Measurements from ENCODE around the gene ITFG2.

Gene ITFG2

DNA sequence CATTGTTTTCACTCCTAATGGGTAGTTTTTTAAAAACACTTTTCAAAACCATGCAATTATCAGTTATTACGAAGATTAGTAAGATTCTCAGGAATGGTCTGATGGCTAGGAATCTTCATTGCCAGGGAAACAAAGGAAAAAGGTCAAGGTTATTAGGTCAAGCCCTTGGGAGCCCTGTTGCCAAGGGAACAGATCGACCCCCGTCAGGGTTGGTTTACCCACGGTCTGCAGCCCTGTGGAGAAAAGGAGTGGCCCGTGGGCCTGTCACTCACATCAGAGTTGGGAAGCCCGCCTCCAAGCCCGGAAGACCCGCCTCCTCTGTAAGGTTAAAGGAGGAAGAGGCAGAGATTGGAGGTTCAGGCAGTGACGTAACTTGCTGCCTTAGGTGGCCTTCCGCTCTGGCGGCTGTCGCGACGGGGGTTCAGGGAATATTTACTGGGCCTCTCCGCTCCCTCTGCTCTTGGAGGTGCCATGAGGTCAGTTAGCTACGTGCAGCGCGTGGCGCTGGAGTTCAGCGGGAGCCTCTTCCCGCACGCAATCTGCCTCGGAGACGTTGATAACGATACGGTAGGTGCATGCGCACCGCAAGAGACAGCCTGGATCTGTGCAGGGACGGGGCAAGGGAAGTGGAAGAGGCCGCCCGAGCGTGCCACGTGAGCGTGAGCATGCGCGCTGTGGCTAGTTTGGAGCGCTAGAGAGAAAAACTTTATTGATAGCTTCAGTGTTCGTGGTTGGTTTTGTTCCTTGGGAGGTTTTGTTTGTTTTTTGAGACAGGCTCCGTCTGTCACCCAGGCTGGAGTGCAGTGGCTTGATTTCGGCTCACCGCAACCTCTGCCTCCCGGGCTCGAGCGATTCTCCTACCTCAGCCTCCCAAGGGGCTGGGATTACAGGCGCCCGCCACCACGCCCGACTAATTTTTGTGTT is at the start of gene ITFG2:
TSS of gene ITFG2 (plus strand) at position 379 of the 924 bp plus-strand sequence. CDS start at position 472, 93 bp downstream.
- H3K9me3 Mint-ChIP-seq, result no peaks in the 10 kb centered on the region
- peaks cover 18% of the 10 kb centered on the region for H3K36me3 Mint-ChIP-seq (ENCODE audit: low read depth)
- H3K4me3 Mint-ChIP-seq, result peak within 1 kb of the TSS; percentile 100
- H3K4me1 Mint-ChIP-seq, result peaks cover 25% of the 10 kb centered on the region
- peak; percentile 97 for DNase-seq
- peak within 1 kb of the TSS; percentile 100 for H3K27ac Mint-ChIP-seq
- no peaks in the 10 kb centered on the region for H3K27me3 Mint-ChIP-seq (ENCODE audit: low read depth, poor library complexity)
- TF ChIP-seq, protein P1, sequence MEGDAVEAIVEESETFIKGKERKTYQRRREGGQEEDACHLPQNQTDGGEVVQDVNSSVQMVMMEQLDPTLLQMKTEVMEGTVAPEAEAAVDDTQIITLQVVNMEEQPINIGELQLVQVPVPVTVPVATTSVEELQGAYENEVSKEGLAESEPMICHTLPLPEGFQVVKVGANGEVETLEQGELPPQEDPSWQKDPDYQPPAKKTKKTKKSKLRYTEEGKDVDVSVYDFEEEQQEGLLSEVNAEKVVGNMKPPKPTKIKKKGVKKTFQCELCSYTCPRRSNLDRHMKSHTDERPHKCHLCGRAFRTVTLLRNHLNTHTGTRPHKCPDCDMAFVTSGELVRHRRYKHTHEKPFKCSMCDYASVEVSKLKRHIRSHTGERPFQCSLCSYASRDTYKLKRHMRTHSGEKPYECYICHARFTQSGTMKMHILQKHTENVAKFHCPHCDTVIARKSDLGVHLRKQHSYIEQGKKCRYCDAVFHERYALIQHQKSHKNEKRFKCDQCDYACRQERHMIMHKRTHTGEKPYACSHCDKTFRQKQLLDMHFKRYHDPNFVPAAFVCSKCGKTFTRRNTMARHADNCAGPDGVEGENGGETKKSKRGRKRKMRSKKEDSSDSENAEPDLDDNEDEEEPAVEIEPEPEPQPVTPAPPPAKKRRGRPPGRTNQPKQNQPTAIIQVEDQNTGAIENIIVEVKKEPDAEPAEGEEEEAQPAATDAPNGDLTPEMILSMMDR (IDR thresholded peaks at IDR 0.05), result no peak

- Mint-ChIP-seq H3K36me3 (ENCODE audit: low read depth) (no peaks in the 10 kb centered on the region), H3K4me1 (no peaks in the 10 kb centered on the region), H3K27me3 (ENCODE audit: low read depth, poor library complexity) (peaks cover 28% of the 10 kb centered on the region), H3K4me3 (no peak overlapping the region), H3K9me3 (no peaks in the 10 kb centered on the region), H3K27ac (no peak overlapping the region)
- TF ChIP-seq, protein P1 (IDR thresholded peaks at IDR 0.05), result no peak
- DNase-seq, result no peak
Measured at GRCh38 chr12:2764398-2764797, 48.1 kb upstream of the ITFG2 start.

DNA sequence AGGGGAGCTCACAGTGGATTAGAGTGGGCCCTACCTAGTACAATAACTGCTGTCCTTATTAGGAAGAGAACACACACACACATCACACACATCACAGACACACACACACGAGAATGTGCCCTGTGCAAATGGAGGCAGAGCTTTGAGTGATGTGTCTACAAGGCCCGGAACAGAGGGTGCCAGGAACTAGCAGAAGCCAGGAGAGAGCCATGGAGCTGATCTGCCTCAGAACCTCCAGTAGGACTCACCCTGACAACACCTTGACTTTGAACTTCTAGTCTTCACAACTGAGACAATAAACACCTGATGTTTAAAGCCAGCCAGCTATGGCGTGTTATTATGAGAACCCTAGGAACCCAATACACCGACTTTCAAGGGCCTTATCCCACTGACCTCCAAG is 47.4 kb upstream of the ITFG2 start:
- peaks cover 28% of the 10 kb centered on the region for H3K27me3 Mint-ChIP-seq (ENCODE audit: low read depth, poor library complexity)
- no peaks in the 10 kb centered on the region for H3K4me1 Mint-ChIP-seq
- TF ChIP-seq, protein P1 (IDR thresholded peaks at IDR 0.05), result no peak
- H3K9me3 Mint-ChIP-seq, result no peaks in the 10 kb centered on the region
- DNase-seq, result no peak
- H3K4me3 Mint-ChIP-seq, result no peak overlapping the region
- H3K36me3 Mint-ChIP-seq (ENCODE audit: low read depth), result no peaks in the 10 kb centered on the region
- H3K27ac Mint-ChIP-seq, result no peak overlapping the region

DNA sequence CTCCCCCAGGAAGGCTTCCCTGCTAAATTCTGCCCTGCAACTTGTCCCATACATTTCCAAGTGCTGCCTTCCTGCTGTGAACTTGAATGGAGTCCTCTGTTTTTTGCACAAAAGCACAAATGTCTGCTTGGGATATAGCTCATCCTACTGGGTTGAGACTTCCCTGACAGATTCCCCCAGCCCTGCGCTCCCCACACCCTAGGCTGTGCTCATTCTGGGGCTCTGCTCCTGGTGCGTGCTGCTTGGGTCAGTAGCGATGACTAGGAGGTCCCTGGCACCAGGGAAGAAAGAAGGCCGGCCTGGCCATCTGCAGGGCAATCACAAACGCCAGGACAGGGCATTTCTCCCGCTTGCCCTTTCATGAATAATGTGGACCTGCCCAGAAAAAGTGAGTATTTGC is 46.9 kb upstream of the ITFG2 start:
- no peak for DNase-seq
- no peak overlapping the region for H3K27ac Mint-ChIP-seq
- peaks cover 4% of the 10 kb centered on the region for H3K4me1 Mint-ChIP-seq
- TF ChIP-seq, protein P1 (IDR thresholded peaks at IDR 0.05), result no peak
- peaks cover 28% of the 10 kb centered on the region for H3K27me3 Mint-ChIP-seq (ENCODE audit: low read depth, poor library complexity)
- H3K36me3 Mint-ChIP-seq (ENCODE audit: low read depth), result no peaks in the 10 kb centered on the region
- no peaks in the 10 kb centered on the region for H3K9me3 Mint-ChIP-seq
- no peak overlapping the region for H3K4me3 Mint-ChIP-seq

- no peaks in the 10 kb centered on the region for H3K36me3 Mint-ChIP-seq (ENCODE audit: low read depth)
- H3K27ac Mint-ChIP-seq, result no peak overlapping the region
- H3K27me3 Mint-ChIP-seq (ENCODE audit: low read depth, poor library complexity), result peaks cover 23% of the 10 kb centered on the region
- peaks cover 5% of the 10 kb centered on the region for H3K4me1 Mint-ChIP-seq
- DNase-seq, result no peak
- H3K4me3 Mint-ChIP-seq, result no peak overlapping the region
- no peaks in the 10 kb centered on the region for H3K9me3 Mint-ChIP-seq
- TF ChIP-seq, protein P1 (IDR thresholded peaks at IDR 0.05), result no peak
Measured at GRCh38 chr12:2768224-2768961, 44.1 kb upstream of the ITFG2 start.

Measured in nephron progenitor cell (in vitro differentiated cells).